ENCODE measurements around the gene CAPN2. TPM values are rescaled to one million over a fixed set of nuclear protein-coding genes. Genes with fewer than 3 reads are reported as not detected.
"Not testable (repeated sequence)": the region's sequence is repeated elsewhere in the genome, so short reads cannot be mapped to it uniquely, and the experiment has no call there.

The CAPN2 gene
- total RNA-seq, 2 donors from 2014 or later: 88.5 to 156 TPM

DNA sequence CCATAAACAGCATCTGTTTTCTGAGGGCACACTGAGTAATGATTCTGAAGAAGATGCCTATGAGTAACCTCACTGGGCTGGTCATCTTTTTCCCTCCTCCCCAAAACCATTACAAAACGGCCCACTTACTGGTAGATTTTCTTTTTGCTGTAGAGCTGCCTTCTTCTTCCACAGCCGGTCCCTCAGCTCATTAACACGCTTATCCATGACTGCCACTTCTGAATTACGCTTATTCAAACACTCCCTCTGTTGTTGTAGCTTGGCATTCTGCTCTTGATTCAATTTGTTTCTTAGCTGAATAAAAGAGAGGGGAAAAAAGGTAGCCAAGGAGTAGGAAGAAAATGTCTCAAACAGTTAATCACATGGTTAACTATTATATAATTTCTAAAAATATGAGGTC lies 90.3 kb downstream of the CAPN2 start:
- WGBS: 84% methylated on average over 4 of the region's 4 CpGs
- DNase-seq (ENCODE audit: low spot score): no peak
- intact Hi-C loops (cut with DNase I): no loop called here
- H3K4me3 ChIP-seq: no peak overlapping the region
- TF ChIP-seq POLR2A (IDR thresholded peaks at IDR 0.05): no peak
- TF ChIP-seq, protein P1, sequence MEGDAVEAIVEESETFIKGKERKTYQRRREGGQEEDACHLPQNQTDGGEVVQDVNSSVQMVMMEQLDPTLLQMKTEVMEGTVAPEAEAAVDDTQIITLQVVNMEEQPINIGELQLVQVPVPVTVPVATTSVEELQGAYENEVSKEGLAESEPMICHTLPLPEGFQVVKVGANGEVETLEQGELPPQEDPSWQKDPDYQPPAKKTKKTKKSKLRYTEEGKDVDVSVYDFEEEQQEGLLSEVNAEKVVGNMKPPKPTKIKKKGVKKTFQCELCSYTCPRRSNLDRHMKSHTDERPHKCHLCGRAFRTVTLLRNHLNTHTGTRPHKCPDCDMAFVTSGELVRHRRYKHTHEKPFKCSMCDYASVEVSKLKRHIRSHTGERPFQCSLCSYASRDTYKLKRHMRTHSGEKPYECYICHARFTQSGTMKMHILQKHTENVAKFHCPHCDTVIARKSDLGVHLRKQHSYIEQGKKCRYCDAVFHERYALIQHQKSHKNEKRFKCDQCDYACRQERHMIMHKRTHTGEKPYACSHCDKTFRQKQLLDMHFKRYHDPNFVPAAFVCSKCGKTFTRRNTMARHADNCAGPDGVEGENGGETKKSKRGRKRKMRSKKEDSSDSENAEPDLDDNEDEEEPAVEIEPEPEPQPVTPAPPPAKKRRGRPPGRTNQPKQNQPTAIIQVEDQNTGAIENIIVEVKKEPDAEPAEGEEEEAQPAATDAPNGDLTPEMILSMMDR (IDR thresholded peaks at IDR 0.05): no peak
- TF ChIP-seq POLR2AphosphoS5 (IDR thresholded peaks at IDR 0.05): no peak
- H3K27ac ChIP-seq: no peak overlapping the region
- no peaks in the 10 kb centered on the region for H3K27me3 ChIP-seq (replicated peaks; ENCODE audit: insufficient read depth)
- peaks cover 4 to 9% of the 10 kb centered on the region in 2 donors for H3K36me3 ChIP-seq
- H3K4me1 ChIP-seq (replicated peaks): no peaks in the 10 kb centered on the region
- H3K9me3 ChIP-seq: no peaks in the 10 kb centered on the region

DNA sequence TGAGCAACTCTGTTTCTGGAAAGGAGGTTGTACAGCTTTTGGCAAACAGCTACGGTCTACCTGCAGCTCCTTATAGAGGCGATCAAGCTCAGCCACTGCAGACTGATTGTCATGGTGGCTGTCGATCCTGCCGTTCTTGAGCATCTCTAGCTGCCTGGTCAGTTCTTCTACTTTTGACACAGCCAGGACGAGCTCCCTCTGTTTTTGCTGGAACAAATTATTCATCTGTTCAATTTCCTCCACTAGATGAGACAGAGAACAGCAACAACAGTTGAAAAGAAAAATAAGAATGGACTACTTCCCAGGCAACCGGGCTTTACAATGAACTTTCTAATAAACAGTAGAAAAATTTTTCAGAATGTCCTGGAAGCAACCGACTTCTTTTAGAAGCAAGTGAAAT lies 90.9 kb downstream of the CAPN2 start:
- no peak for TF ChIP-seq POLR2A (IDR thresholded peaks at IDR 0.05)
- TF ChIP-seq POLR2AphosphoS5 (IDR thresholded peaks at IDR 0.05): no peak
- TF ChIP-seq, protein P1 (IDR thresholded peaks at IDR 0.05): no peak
- Histone ChIP-seq H3K27ac (no peak overlapping the region), H3K4me1 (replicated peaks) (no peaks in the 10 kb centered on the region), H3K27me3 (replicated peaks; ENCODE audit: insufficient read depth) (no peaks in the 10 kb centered on the region), H3K36me3 (peaks cover 4 to 9% of the 10 kb centered on the region in 2 donors), H3K4me3 (no peak overlapping the region), H3K9me3 (no peaks in the 10 kb centered on the region)
- DNase-seq (ENCODE audit: low spot score): no peak
- intact Hi-C loops (cut with DNase I): no loop called here
- WGBS: 89% methylated on average over 7 of the region's 7 CpGs

DNA sequence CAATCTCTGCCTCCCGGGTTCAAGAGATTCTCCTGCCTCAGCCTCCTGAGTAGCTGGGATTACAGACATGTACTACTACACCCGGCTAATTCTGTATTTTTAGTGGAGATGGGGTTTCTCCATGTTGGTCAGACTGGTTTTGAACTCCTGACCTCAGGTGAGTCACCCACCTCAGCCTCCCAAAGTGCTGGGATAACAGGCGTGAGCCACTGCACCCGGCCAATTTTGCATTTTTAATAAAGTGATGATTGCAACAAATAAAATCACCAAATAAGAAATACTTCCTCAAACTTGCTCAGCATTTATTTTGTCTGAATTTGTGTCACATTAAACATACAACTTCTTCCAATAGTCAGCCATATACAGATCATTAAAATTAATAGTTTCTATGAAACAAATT lies 97.6 kb downstream of the CAPN2 start:
- intact Hi-C loops (cut with DNase I); H3K27ac ChIP-seq; H3K4me1 ChIP-seq (replicated peaks); H3K36me3 ChIP-seq; H3K9me3 ChIP-seq; H3K27me3 ChIP-seq (replicated peaks; ENCODE audit: insufficient read depth); DNase-seq (ENCODE audit: low spot score); H3K4me3 ChIP-seq: not testable (repeated sequence)
- WGBS: 89% methylated on average over 4 of the region's 4 CpGs

GRCh38 chr1:223810586-223810985 lies 98.2 kb downstream of the CAPN2 start:
- H3K9me3 ChIP-seq: no peaks in the 10 kb centered on the region
- peaks cover 0 to 5% of the 10 kb centered on the region in 2 donors for H3K36me3 ChIP-seq
- TF ChIP-seq POLR2A (IDR thresholded peaks at IDR 0.05) (no peak), POLR2AphosphoS5 (IDR thresholded peaks at IDR 0.05) (no peak)
- TF ChIP-seq, protein P1 (IDR thresholded peaks at IDR 0.05): no peak
- intact Hi-C loops (cut with DNase I): no loop called here
- no peak overlapping the region for H3K4me3 ChIP-seq
- no peak for DNase-seq (ENCODE audit: low spot score)
- no peaks in the 10 kb centered on the region for H3K4me1 ChIP-seq (replicated peaks)
- no peaks in the 10 kb centered on the region for H3K27me3 ChIP-seq (replicated peaks; ENCODE audit: insufficient read depth)
- no peak overlapping the region for H3K27ac ChIP-seq
- whole genome bisulfite sequencing: 83% methylated on average over 2 of the region's 2 CpGs

- no peak overlapping the region for H3K27ac ChIP-seq
- TF ChIP-seq POLR2AphosphoS5 (IDR thresholded peaks at IDR 0.05) (no peak), POLR2A (IDR thresholded peaks at IDR 0.05) (no peak)
- TF ChIP-seq, protein P1 (IDR thresholded peaks at IDR 0.05): peak in 3 of 4 experiments; percentile 15 to 67 (median 64)
- peaks cover 0 to 5% of the 10 kb centered on the region in 2 donors for H3K36me3 ChIP-seq
- intact Hi-C loops (cut with DNase I): no loop called here
- no peak for DNase-seq (ENCODE audit: low spot score)
- no peaks in the 10 kb centered on the region for H3K9me3 ChIP-seq
- H3K4me1 ChIP-seq (replicated peaks): no peaks in the 10 kb centered on the region
- WGBS: 44% methylated on average over 3 of the region's 3 CpGs
- H3K27me3 ChIP-seq (replicated peaks; ENCODE audit: insufficient read depth): no peaks in the 10 kb centered on the region
- no peak overlapping the region for H3K4me3 ChIP-seq
Observed at GRCh38 chr1:223811634-223812101, 99.3 kb downstream of the CAPN2 start.

All from prostate gland (tissue), 2 donors.